HAP-1 (cell line): ENCODE measurements around the gene TTC13.

Source experiments
- DNase-seq, 2 experiments: peaks; one replicate each; pipeline ENCODE4 v3.0.0-alpha.2; 2016 to 2020; ENCODE audit warnings: low spot score in 2 of 2
- H3K27me3 ChIP-seq: fragments of 250-450 bp; sonication (Bioruptor Pico); 2 replicates; pipeline ENCODE4 v1.5.1; 2020; ENCODE audit warnings: low read depth, mild to moderate bottlenecking, moderate library complexity
- H3K36me3 ChIP-seq: fragments of 250-450 bp; sonication (Bioruptor Pico); replicated peaks from 2 replicates; pipeline ENCODE4 v1.5.1; 2020; ENCODE audit warnings: mild to moderate bottlenecking
- H3K4me1 ChIP-seq: fragments of 250-450 bp; sonication (Bioruptor Pico); 2 replicates; pipeline ENCODE4 v1.5.1; 2020; ENCODE audit warnings: mild to moderate bottlenecking
- H3K4me3 ChIP-seq: fragments of 250-450 bp; sonication (Bioruptor Pico); 2 replicates; pipeline ENCODE4 v1.5.1; 2020; ENCODE audit warnings: mild to moderate bottlenecking, moderate library complexity
- H3K9me3 ChIP-seq: fragments of 250-450 bp; sonication (Bioruptor Pico); 2 replicates; pipeline ENCODE4 v1.5.1; 2020; ENCODE audit warnings: mild to moderate bottlenecking, moderate library complexity
- in situ Hi-C: fragments of 300-500 bp; cut with MboI; formaldehyde crosslinking; loops from 3 replicates; pipeline ENCODE4 v1.14.3; 2020; ENCODE audit warnings: low sequenced_read_pairs, inconsistent platforms, mixed read lengths

Gene TTC13

GRCh38 chr1:230861970-230862595 is 116.6 kb downstream of the TTC13 start:
- Histone ChIP-seq H3K9me3 (no peaks in the 10 kb centered on the region), H3K27me3 (no peaks in the 10 kb centered on the region), H3K4me1 (peaks cover 6% of the 10 kb centered on the region; the same call in 1 of the 2 replicates), H3K4me3 (no peak overlapping the region), H3K36me3 (no peaks in the 10 kb centered on the region)
- DNase-seq, result no peak
- in situ Hi-C loops, result no loop called here

DNA sequence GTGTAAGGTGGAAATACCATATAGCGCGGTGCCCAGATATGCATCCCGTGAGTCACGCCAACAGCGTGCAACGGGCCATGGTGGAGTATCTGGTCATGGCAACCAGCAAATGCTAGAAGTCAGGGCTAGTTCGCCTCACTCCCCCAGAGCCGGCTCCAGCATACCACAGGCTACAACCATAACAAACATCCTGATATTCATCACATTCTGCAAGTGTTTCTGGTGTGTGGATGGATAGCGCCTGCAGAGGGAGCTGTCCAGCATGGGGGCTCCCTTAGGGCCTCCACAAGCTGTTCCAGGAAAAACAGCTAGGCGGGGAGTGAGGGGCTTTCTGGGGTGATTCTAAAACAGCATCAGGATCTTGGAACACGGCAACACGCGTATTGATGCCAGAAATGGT is 117.2 kb downstream of the TTC13 start:
- Histone ChIP-seq H3K27me3 (no peaks in the 10 kb centered on the region), H3K4me1 (peaks cover 2% of the 10 kb centered on the region), H3K9me3 (no peaks in the 10 kb centered on the region), H3K4me3 (no peak overlapping the region), H3K36me3 (no peaks in the 10 kb centered on the region)
- in situ Hi-C loops, result no loop called here
- no peak for DNase-seq

- no peaks in the 10 kb centered on the region for H3K9me3 ChIP-seq
- H3K36me3 ChIP-seq, result no peaks in the 10 kb centered on the region
- in situ Hi-C loops, result no loop called here
- H3K4me3 ChIP-seq, result no peak overlapping the region
- DNase-seq, result no peak
- no peaks in the 10 kb centered on the region for H3K27me3 ChIP-seq
- H3K4me1 ChIP-seq, result peaks cover 5% of the 10 kb centered on the region
These were observed 117.9 kb downstream of the TTC13 start for GRCh38 chr1:230860617-230861384.

DNA sequence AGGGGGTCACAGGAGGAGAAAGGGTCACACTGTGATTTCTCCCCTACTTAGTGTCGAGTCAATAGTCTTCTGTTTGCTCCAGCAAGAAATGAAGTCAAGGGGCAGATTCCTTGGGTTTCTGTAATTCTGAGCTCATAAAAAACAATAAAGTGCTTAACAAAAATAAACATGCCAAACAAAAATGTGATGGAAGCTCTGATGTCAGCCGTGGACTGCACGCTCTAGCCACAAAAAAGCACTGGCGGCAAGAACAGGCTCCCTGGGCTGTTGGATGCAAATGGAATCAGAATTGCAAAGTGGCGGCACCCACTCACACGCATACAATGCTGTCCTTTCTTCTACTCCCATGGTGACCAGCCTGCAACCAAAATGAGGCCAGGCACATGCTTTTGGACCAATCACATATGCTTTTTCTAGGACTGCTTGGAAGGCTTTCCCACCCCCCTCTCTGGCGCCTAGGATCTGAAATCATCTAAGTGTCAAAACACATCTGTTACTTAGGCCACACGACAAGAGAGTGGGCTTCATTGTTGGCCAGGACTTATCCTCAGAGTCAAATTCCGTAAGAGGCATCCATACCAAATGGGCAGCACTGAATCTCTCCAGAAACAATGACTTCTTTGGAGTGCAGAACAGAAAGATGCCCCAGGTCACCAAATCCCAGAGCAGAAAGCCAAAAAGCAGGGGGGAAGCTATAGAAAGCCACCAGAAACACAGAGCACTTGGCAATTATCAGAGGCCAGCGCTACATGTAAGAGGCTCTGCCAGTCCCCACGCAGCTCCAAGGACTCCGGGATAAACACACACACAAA is 119.5 kb downstream of the TTC13 start:
- no peak for DNase-seq
- H3K9me3 ChIP-seq, result no peaks in the 10 kb centered on the region
- no peaks in the 10 kb centered on the region for H3K27me3 ChIP-seq
- H3K4me3 ChIP-seq, result no peak overlapping the region
- in situ Hi-C loops, result no loop called here
- peaks cover 8% of the 10 kb centered on the region for H3K36me3 ChIP-seq
- peaks cover 5% of the 10 kb centered on the region for H3K4me1 ChIP-seq

GRCh38 chr1:230858236-230858820 is 120.3 kb downstream of the TTC13 start:
- in situ Hi-C loops, result no loop called here

GRCh38 chr1:230857822-230858221 is 120.8 kb downstream of the TTC13 start:
- no peak overlapping the region for H3K4me3 ChIP-seq

More at GRCh38 chr1:230858236-230858820, 120.3 kb downstream of the TTC13 start:
- Histone ChIP-seq H3K27me3 (no peaks in the 10 kb centered on the region), H3K9me3 (no peaks in the 10 kb centered on the region), H3K4me1 (peaks cover 5% of the 10 kb centered on the region), H3K4me3 (no peak overlapping the region), H3K36me3 (peaks cover 8% of the 10 kb centered on the region)
- no peak for DNase-seq

GRCh38 chr1:230857077-230857476 is 121.6 kb downstream of the TTC13 start:
- H3K4me1 ChIP-seq, result peaks cover 5% of the 10 kb centered on the region
- no peak for DNase-seq
- no peaks in the 10 kb centered on the region for H3K27me3 ChIP-seq
- peaks cover 8% of the 10 kb centered on the region for H3K36me3 ChIP-seq
- H3K4me3 ChIP-seq, result no peak overlapping the region
- in situ Hi-C loops, result no loop called here
- no peaks in the 10 kb centered on the region for H3K9me3 ChIP-seq

More at GRCh38 chr1:230857822-230858221, 120.8 kb downstream of the TTC13 start:
- Histone ChIP-seq H3K9me3 (no peaks in the 10 kb centered on the region), H3K27me3 (no peaks in the 10 kb centered on the region), H3K4me1 (peaks cover 5% of the 10 kb centered on the region), H3K36me3 (peaks cover 8% of the 10 kb centered on the region)
- DNase-seq, result no peak
- in situ Hi-C loops, result no loop called here
